ENCODE data around the gene ARMC3. TPM values are rescaled to one million over a fixed set of nuclear protein-coding genes. Genes with fewer than 3 reads are reported as not detected.
"Not testable (repeated sequence)": the region's sequence is repeated elsewhere in the genome, so short reads cannot be mapped to it uniquely, and the experiment has no call there.

ARMC3 gene
- 10 to 100 TPM in 3 of 4 donors, under 1 TPM in 1; 0.89 to 14.2 (median 12.8) TPM for polyA plus RNA-seq (ENCODE audit: insufficient read length in 4 of 4)

- DNase-seq (ENCODE audit: low read depth in 4 of 4, low spot score in 3 of 4) = peak; percentile 55 to 69 (median 58)
Observed at GRCh38 chr10:22927661-22928403, at the start of gene ARMC3. TSS of gene ARMC3 (plus strand) at chr10:22928053. CDS start at chr10:22931997, 3,944 bp downstream.

GRCh38 chr10:22891797-22892196 lies 36.1 kb upstream of the ARMC3 start:
- no peak for DNase-seq (ENCODE audit: low read depth in 4 of 4, low spot score in 3 of 4)

- no peak for DNase-seq (ENCODE audit: low read depth in 4 of 4, low spot score in 3 of 4)
Observed at GRCh38 chr10:22893781-22894180, 34.1 kb upstream of the ARMC3 start.

- DNase-seq (ENCODE audit: low read depth in 4 of 4, low spot score in 3 of 4) = no peak
Observed at GRCh38 chr10:22894714-22895113, 33.1 kb upstream of the ARMC3 start.

- no peak for DNase-seq (ENCODE audit: low read depth in 4 of 4, low spot score in 3 of 4)
Observed at GRCh38 chr10:22895252-22895651, 32.6 kb upstream of the ARMC3 start.

- DNase-seq (ENCODE audit: low read depth in 4 of 4, low spot score in 3 of 4) = no peak
Observed at GRCh38 chr10:22897371-22897770, 30.5 kb upstream of the ARMC3 start.

GRCh38 chr10:22899307-22899706 lies 28.5 kb upstream of the ARMC3 start:
- DNase-seq (ENCODE audit: low read depth in 4 of 4, low spot score in 3 of 4) = no peak

- DNase-seq (ENCODE audit: low read depth in 4 of 4, low spot score in 3 of 4) = no peak
Observed at GRCh38 chr10:22899775-22900174, 28.1 kb upstream of the ARMC3 start.

- DNase-seq (ENCODE audit: low read depth in 4 of 4, low spot score in 3 of 4) = no peak
Observed at GRCh38 chr10:22900841-22901601, 26.8 kb upstream of the ARMC3 start.

GRCh38 chr10:22902147-22902546 lies 25.7 kb upstream of the ARMC3 start:
- not testable (repeated sequence) for DNase-seq (ENCODE audit: low read depth in 4 of 4, low spot score in 3 of 4)

GRCh38 chr10:22903694-22904093 lies 24.2 kb upstream of the ARMC3 start:
- DNase-seq (ENCODE audit: low read depth in 4 of 4, low spot score in 3 of 4) = no peak

- DNase-seq (ENCODE audit: low read depth in 4 of 4, low spot score in 3 of 4) = no peak
Observed at GRCh38 chr10:22906767-22907166, 21.1 kb upstream of the ARMC3 start.

- DNase-seq (ENCODE audit: low read depth in 4 of 4, low spot score in 3 of 4) = no peak
Observed at GRCh38 chr10:22908837-22909236, 19.0 kb upstream of the ARMC3 start.

- not testable (repeated sequence) for DNase-seq (ENCODE audit: low read depth in 4 of 4, low spot score in 3 of 4)
Observed at GRCh38 chr10:22909673-22910072, 18.2 kb upstream of the ARMC3 start.

GRCh38 chr10:22911067-22911466 lies 16.8 kb upstream of the ARMC3 start:
- no peak for DNase-seq (ENCODE audit: low read depth in 4 of 4, low spot score in 3 of 4)

GRCh38 chr10:22911889-22912762 lies 15.7 kb upstream of the ARMC3 start:
- peak; percentile 40 to 57 (median 52) for DNase-seq (ENCODE audit: low read depth in 4 of 4, low spot score in 3 of 4)

GRCh38 chr10:22912763-22913384 lies 15.0 kb upstream of the ARMC3 start:
- DNase-seq (ENCODE audit: low read depth in 4 of 4, low spot score in 3 of 4) = no peak

- DNase-seq (ENCODE audit: low read depth in 4 of 4, low spot score in 3 of 4) = no peak
Observed at GRCh38 chr10:22913474-22914092, 14.3 kb upstream of the ARMC3 start.

- DNase-seq (ENCODE audit: low read depth in 4 of 4, low spot score in 3 of 4) = no peak
Observed at GRCh38 chr10:22915314-22915713, 12.5 kb upstream of the ARMC3 start.

- no peak for DNase-seq (ENCODE audit: low read depth in 4 of 4, low spot score in 3 of 4)
Observed at GRCh38 chr10:22925088-22925487, 2.8 kb upstream of the ARMC3 start.
